IPS DF 4.7 (cell line): ENCODE measurements around the gene GPC1.

Experiments used
- DNase-seq: peaks from one replicate; pipeline ENCODE4 v3.0.0-alpha.2; 2013; ENCODE audit warnings: low spot score; ENCODE audit errors: extremely low read depth

Gene GPC1

GRCh38 chr2:240411261-240412160 lies 24.0 kb upstream of the GPC1 start:
- DNase-seq = no peak

- DNase-seq = no peak
Measured at GRCh38 chr2:240412211-240412861, 23.1 kb upstream of the GPC1 start.

DNA sequence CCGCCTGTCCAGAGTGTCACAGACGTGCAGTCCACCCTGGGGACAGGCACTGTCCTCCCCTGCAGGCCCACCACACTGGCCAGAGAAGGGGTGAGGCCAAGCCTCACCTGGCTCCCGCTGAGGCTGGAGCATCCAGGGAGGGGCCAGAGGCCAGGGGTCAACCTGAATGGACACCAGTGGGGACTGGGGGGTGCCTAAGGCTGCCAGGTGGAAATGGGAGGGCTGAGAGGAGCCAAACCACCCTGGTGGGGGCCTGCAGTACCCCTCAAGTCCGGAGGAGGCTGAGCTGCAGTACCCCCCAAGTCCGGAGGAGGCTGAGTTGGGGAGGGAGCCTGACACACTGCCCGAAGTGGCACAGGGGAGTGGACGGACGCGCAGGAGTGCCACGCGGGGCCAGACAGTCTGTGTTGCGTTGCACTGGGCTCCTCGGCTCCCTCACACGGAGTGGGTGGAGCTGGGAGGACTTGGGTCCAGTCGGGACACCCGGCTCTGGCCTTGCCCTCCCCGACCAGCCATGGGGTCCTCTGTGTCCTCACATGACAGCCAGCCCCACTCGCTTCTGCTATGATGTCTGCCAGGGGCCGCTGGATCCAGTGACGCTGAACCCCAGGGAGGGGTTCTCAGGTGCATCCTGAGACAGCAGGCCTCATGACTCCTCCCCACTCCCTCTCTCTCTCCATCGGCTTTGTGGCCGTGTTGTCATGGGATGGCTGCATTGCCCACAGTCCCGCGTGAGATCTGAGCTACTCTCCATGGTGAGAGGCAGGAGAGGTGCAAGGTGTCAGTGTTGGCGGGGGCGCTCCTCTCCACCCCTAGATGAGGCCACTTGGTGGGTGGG lies 22.3 kb upstream of the GPC1 start:
- DNase-seq = no peak

GRCh38 chr2:240413813-240414429 lies 21.5 kb upstream of the GPC1 start:
- DNase-seq = no peak

- DNase-seq = no peak
Measured at GRCh38 chr2:240416821-240417220, 18.6 kb upstream of the GPC1 start.

- no peak for DNase-seq
Measured at GRCh38 chr2:240418311-240418710, 17.2 kb upstream of the GPC1 start.

DNA sequence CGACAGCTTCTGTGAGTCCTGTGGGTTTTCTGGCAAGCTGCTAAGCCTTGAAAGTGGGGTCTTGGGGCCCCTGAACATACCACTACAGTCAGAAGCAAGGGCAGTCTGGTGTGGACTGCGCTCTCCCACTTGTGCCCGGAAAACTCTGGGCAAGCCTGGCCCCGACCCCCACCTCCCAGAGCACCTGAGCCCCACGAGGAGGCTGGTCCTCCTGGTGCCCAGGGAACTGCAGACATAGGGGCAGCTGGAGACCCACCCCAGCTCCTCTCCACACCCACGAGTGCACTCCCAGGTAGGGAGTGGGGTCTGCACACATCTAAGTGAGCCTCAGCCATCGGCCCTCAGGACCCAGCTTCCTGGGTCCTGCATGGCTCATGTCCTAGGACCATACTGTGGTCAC lies 16.2 kb upstream of the GPC1 start:
- no peak for DNase-seq

DNA sequence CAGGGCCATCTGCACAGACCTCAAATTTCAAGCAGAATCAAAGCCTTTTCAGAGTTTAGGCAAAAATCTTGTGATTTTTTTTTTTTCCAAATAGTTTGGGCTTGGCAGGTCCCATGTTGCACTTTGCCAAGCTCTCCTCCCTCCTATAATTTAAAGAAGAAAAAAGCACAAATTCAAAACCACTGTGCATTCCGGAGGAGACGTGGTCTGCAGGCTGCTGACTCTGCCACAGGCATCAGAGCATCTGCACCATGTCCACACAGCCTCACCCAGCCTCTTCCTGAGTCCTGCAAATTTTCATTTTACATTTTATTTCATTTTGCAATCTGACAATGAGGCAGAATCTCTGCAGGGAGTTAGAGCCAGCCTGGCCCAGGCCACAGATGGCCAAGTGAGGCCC lies 15.7 kb upstream of the GPC1 start:
- no peak for DNase-seq

DNA sequence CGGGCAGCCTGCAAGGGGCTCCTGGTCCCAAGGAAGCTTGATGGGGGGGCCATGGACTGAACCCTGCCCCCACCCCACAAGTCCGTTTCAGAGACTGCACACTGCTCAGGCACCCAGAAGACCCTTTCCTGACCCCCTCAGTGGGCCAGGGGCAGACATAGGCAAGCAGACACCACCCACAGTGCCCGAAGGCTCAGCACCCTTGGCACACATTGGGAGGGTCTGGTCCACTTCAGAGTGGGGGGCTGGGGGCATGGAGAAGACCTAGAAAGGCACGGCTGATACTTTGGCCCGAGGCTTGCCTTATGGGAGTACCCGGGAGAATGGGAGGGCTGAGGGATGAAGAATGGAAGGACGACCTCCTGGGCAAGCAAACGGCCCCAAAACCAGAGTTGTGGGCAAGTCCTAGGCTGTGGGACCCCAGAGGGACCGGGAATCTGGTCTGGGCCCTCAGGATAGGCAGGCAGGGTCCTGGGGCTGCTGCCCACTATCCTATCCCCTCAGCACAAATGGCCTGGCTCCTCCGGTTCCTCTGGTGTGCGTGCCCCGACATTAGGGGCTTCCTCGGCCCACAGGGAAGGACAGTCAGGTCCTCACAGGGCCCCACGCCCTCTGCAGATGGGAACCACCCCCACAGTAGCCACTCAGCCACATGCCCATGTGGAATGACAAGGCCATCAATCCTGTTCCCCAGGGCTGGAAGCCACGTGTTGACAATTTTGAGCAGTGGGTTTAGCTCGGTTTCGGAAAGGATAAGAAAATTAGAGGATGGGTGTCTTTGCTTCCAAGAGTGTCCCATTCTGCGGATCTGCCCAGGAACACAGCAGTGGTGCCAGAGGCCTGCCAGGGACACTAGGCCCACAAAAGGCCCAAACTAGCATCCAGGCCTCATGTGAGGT lies 15.0 kb upstream of the GPC1 start:
- no peak for DNase-seq

DNA sequence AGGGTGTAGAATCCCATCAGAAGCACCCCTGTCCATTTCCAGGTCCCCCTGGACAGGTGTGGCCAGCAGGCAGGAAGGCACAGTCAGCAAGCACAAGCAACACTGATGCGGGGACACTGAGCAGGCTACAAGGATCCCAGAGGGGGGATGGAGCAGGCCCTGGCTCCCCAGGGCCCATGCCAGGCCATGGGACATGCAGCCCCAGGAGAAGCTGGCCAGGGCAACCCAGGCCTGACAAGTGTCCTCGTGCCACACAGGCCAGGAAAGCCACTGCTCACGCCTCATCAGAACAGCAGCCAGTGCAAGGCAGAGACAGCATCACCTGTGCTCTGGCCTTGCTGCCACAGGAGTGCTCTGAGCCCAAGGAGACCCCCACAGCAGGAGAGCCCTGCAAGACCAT lies 14.1 kb upstream of the GPC1 start:
- DNase-seq = no peak

DNA sequence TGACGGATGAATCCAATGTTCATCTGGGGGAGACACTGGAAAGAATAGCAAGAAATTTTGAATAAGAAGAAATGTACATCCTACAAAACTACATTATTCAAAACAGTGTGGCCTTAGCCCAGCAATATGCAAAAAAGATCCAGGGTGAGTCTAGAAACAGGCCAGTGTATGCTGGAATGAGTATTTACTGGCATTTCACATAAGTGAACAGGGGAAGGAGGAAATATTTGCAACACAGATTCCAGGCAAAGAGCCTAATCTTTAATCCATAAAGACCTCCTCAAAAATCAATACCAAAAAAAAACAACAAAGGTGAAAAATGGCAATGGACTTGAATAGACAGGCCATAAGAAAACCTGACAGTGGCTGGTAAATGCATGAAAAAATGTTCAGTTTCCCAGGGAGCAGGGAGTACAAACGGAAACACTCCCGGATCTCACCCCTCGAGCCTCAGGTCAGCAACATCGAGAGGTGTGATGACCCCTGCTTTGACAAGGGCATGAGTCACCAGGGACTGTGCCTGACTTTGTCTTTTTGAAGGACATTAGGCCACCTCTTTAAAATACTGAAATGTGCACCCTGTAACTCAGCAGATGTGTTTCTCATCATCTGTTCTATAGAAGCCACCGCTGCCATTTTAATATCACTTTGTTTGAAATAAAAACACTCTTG lies 12.7 kb upstream of the GPC1 start:
- no peak for DNase-seq

GRCh38 chr2:240423788-240424191 lies 11.7 kb upstream of the GPC1 start:
- DNase-seq = no peak

DNA sequence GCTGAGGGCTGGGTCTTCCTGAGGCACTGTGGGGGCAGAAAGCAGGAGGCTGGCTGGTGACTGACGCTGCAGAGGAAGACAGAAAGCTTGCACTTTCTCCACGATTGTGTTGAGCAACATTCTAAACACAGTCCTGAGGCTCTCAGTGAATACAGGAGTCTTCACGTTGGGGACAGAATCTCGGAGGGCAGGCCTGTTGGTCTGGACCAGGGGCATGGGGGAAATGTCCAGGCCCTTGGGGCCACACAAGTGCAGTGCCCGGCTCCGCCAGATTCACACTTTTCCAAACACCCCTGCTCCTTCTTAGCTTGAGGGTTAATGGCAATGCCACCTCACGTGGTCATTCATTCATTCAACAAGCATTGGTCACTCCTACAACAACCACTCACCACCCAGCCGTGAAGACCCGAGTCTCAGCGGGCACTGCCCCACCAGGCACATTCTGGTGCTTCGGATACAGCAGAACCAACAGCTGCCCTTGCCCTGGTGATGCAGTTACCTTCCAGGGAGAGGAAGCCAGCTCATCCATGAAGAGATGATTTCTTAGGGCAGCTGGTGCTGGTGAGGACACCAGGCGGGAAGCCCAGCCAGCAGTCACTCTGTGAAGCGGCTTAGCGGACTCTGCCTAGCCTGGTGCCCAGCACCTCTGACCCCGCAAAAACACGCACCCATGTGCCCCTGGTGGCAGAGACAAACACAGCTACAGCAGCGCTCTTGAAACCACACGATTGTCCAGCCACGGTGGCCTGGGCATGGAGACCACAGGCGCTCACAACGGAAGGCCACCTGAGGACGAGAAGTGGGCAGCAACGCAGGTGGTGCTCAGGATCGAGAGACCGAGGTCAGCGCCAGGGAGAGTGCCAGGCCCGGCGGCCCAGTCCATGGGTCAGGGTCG lies 10.9 kb upstream of the GPC1 start:
- DNase-seq = no peak

DNA sequence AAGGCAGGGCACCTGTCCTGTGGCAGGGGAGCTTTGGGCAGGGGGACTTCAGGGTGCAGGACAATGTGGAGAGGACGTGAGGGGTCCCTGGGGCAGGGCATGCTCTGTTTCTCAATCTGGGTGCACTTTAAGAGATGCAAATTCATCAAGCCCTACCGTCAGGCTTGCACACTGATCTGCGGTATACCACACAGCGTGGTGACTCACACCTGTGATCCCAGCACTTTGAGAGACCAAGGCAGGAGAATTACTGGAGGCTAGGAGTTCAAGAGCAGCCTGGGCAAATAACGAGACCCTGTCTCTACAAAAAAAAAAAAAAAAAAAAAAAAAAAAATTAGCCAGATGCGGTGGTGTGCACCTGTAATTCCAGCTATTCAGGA lies 10.2 kb upstream of the GPC1 start:
- DNase-seq = no peak

DNA sequence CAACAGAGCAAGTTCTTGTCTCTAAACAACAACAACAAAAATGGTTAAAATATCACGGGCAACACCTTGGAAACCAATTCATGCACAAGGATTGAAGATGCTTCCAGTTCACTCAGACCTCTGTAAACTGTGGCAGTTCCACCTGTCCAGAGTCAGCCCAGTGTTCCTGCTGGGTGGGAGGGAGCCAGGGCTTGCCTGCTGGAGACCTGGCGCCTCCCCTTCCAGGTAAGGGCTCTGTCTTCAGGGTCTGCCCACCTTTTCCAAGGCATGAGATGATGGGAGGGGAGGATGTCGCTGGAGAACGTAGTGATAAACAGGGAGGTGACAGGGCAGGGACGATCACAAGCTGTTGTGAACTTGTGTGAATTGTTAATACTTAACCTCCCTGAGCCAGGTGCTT lies 9.8 kb upstream of the GPC1 start:
- DNase-seq = no peak

DNA sequence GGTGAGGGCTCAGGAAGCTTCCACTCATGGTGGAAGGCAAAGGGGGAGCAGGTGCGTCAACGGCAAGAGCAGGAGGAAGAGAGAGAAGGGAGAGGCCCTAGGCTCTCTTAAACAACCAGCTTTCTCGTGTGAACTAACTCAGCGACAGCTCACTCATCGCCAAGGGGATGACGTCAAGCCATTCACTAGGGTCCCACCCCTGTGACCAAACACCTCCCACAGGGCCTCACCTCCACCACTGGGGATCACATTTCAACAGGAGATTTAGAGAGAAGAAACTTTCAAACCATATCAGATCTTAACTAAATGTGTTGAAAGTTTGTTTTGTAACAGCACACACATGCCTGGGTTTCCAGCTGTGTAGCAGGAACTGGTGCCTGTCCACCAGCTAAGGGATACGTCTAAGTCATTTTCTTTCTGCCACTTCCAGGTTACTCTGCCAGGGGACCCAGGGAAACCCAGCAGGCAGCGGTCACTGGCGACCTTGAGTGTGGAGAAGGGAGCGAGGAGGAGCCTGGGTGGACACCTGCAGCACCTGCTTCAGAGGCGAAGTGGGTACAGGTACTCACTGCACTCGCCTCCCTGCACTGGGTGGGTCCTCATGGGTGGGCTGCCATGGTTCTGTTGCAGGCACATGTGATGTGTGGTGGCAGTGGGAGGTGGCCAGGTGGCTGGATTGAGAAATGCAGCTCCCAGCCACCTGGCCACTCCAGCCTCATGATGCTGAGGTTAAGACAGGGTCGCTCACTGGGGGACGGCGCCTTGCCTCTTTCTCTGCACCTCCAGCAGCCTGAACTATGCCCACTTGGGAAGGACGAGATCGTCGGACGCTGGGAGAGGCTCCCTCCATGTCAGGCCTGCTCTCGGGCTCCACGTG lies 8.4 kb upstream of the GPC1 start:
- DNase-seq = no peak

GRCh38 chr2:240427729-240428128 lies 7.7 kb upstream of the GPC1 start:
- DNase-seq = no peak

- DNase-seq = no peak
Measured at GRCh38 chr2:240428245-240428644, 7.2 kb upstream of the GPC1 start.
